Measurements from ENCODE around the gene PRKN.

Gene PRKN

GRCh38 chr6:162140251-162140852, 587.2 kb downstream of the PRKN start:
- no peak; the same call in 1 of the 2 replicates for TF ChIP-seq SPI1 (IDR thresholded peaks at IDR 0.05; ENCODE audit: borderline replicate concordance, low read depth)
- DNase-seq (ENCODE audit: low read depth in 1 of 2, low spot score in 1 of 2): peak; percentile 37 to 73
- H3K4me3 ChIP-seq (replicated peaks; ENCODE audit: insufficient read depth, low read length): no peak overlapping the region

GRCh38 chr6:162125659-162126058, 601.9 kb downstream of the PRKN start:
- TF ChIP-seq, protein P1, sequence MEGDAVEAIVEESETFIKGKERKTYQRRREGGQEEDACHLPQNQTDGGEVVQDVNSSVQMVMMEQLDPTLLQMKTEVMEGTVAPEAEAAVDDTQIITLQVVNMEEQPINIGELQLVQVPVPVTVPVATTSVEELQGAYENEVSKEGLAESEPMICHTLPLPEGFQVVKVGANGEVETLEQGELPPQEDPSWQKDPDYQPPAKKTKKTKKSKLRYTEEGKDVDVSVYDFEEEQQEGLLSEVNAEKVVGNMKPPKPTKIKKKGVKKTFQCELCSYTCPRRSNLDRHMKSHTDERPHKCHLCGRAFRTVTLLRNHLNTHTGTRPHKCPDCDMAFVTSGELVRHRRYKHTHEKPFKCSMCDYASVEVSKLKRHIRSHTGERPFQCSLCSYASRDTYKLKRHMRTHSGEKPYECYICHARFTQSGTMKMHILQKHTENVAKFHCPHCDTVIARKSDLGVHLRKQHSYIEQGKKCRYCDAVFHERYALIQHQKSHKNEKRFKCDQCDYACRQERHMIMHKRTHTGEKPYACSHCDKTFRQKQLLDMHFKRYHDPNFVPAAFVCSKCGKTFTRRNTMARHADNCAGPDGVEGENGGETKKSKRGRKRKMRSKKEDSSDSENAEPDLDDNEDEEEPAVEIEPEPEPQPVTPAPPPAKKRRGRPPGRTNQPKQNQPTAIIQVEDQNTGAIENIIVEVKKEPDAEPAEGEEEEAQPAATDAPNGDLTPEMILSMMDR (IDR thresholded peaks at IDR 0.05; ENCODE audit: insufficient read depth, low read length): no peak
- TF ChIP-seq POLR2AphosphoS5 (IDR thresholded peaks at IDR 0.05; ENCODE audit: low read depth) (no peak), SPI1 (IDR thresholded peaks at IDR 0.05; ENCODE audit: borderline replicate concordance, low read depth) (no peak), GABPA (IDR thresholded peaks at IDR 0.05; ENCODE audit: low read depth) (no peak)
- TF ChIP-seq, protein P2, sequence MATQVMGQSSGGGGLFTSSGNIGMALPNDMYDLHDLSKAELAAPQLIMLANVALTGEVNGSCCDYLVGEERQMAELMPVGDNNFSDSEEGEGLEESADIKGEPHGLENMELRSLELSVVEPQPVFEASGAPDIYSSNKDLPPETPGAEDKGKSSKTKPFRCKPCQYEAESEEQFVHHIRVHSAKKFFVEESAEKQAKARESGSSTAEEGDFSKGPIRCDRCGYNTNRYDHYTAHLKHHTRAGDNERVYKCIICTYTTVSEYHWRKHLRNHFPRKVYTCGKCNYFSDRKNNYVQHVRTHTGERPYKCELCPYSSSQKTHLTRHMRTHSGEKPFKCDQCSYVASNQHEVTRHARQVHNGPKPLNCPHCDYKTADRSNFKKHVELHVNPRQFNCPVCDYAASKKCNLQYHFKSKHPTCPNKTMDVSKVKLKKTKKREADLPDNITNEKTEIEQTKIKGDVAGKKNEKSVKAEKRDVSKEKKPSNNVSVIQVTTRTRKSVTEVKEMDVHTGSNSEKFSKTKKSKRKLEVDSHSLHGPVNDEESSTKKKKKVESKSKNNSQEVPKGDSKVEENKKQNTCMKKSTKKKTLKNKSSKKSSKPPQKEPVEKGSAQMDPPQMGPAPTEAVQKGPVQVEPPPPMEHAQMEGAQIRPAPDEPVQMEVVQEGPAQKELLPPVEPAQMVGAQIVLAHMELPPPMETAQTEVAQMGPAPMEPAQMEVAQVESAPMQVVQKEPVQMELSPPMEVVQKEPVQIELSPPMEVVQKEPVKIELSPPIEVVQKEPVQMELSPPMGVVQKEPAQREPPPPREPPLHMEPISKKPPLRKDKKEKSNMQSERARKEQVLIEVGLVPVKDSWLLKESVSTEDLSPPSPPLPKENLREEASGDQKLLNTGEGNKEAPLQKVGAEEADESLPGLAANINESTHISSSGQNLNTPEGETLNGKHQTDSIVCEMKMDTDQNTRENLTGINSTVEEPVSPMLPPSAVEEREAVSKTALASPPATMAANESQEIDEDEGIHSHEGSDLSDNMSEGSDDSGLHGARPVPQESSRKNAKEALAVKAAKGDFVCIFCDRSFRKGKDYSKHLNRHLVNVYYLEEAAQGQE (IDR thresholded peaks at IDR 0.05; ENCODE audit: insufficient replicate concordance, low read depth): no peak
- DNase-seq (ENCODE audit: low read depth in 1 of 2, low spot score in 1 of 2): no peak

More at GRCh38 chr6:162140251-162140852, 587.2 kb downstream of the PRKN start:
- Histone ChIP-seq H3K27ac (replicated peaks) (peak overlapping the region; percentile 16; the same call in 1 of the 2 replicates), H3K27me3 (ENCODE audit: insufficient read depth, poor library complexity, severe bottlenecking) (no peaks in the 10 kb centered on the region)

GRCh38 chr6:162124710-162125435, 602.7 kb downstream of the PRKN start:
- Histone ChIP-seq H3K27me3 (ENCODE audit: insufficient read depth, poor library complexity, severe bottlenecking) (no peaks in the 10 kb centered on the region), H3K27ac (replicated peaks) (no peak overlapping the region), H3K4me3 (replicated peaks; ENCODE audit: insufficient read depth, low read length) (no peak overlapping the region)
- no peak for DNase-seq (ENCODE audit: low read depth in 1 of 2, low spot score in 1 of 2)
- TF ChIP-seq, protein P1 (IDR thresholded peaks at IDR 0.05; ENCODE audit: insufficient read depth, low read length): no peak
- TF ChIP-seq GABPA (IDR thresholded peaks at IDR 0.05; ENCODE audit: low read depth) (no peak), SPI1 (IDR thresholded peaks at IDR 0.05; ENCODE audit: borderline replicate concordance, low read depth) (no peak), POLR2AphosphoS5 (IDR thresholded peaks at IDR 0.05; ENCODE audit: low read depth) (no peak)
- TF ChIP-seq, protein P2 (IDR thresholded peaks at IDR 0.05; ENCODE audit: insufficient replicate concordance, low read depth): no peak

More at GRCh38 chr6:162125659-162126058, 601.9 kb downstream of the PRKN start:
- Histone ChIP-seq H3K4me3 (replicated peaks; ENCODE audit: insufficient read depth, low read length) (no peak overlapping the region), H3K27me3 (ENCODE audit: insufficient read depth, poor library complexity, severe bottlenecking) (no peaks in the 10 kb centered on the region), H3K27ac (replicated peaks) (no peak overlapping the region)

DNA sequence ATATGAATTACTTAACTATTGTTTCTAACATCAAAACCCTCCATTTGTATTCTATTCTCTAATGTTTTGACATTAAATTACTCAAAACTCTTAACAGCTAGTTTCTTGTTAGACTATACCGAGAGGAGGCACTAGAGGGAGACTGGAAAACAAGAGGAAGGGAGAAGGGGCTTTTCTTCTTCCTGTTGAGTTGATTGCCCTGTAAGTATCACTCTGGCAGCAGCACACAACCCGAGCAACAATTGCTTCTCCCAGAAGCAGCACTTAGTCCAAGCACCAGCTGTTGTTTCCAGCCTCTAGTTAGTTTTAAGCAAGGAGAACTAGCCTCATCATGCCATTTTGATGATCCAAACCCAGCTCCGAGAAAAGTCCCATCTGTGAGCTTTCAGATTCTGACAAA, 603.8 kb downstream of the PRKN start:
- DNase-seq (ENCODE audit: low read depth in 1 of 2, low spot score in 1 of 2): peak in 1 of 2 experiments; percentile 11
- H3K4me3 ChIP-seq (replicated peaks; ENCODE audit: insufficient read depth, low read length): no peak overlapping the region
- no peaks in the 10 kb centered on the region for H3K27me3 ChIP-seq (ENCODE audit: insufficient read depth, poor library complexity, severe bottlenecking)
- TF ChIP-seq SPI1 (IDR thresholded peaks at IDR 0.05; ENCODE audit: borderline replicate concordance, low read depth): no peak
- H3K27ac ChIP-seq (replicated peaks): no peak overlapping the region
